NCI-H1436 treated with DMSO at 0.1 percent for 48 hours (cell line): ENCODE data around the gene STXBP5.
"Not testable (repeated sequence)": the region's sequence is repeated elsewhere in the genome, so short reads cannot be mapped to it uniquely, and the experiment has no call there.

Experiments
- DNase-seq: peaks from one replicate; lab custom pipeline; 2025; lab: John Stamatoyannopoulos, UW

STXBP5 gene

GRCh38 chr6:147298461-147298860 lies 94.2 kb downstream of the STXBP5 start:
- no peak for DNase-seq

DNA sequence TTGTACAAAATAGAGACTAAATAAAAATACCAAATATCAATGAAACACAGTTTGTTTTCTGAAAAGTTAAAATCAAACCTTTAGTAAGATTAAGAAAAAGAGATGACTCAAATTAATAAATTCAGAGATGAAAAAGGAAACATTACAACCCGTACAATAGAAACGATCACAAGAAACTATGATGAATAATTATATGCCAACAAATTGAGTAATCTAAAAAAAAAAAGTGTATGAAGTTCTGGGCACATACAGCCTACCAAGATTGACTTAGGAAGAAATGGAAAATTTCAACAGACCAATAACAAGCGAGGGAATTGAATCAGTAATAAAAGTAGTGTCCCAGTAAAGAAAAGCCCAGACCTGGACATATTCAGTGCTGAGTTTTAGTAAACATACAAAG lies 94.8 kb downstream of the STXBP5 start:
- no peak for DNase-seq

DNA sequence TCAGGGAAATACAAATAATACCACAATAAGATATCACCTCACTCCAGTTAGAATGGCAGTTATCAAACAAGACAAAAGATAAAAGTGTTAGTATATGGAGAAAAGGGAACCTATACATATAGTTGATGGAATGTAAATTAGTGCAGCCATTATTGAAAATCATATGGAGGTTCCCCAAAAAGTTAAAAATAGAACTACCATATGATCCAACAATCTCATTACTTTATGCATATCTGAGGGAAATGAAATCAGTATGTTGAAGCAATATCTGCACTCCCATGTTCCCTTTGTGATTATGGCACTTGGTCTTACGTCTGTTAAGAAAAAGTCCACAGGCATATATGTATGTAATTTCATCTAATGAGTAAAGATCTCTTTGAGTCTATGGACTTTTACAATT lies 96.9 kb downstream of the STXBP5 start:
- no peak for DNase-seq

DNA sequence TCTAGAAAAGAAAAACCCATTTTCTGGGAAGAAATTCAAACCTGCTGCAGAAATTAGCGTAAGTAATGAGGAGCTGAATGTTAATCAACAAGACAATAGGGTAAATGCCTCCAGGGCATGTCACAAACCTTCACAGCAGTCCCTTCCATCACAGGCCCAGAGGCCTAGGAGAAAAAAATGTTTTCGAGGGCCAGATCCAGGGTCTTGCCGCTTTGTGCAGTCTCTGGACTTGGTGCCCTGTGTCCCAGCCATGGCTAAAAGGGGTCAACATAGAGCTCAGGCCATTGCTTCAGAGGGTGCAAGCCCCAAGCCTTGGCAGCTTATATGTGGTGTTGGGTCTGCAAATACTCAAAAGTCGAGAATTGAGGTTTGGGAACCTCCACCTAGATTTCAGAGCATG lies 99.8 kb downstream of the STXBP5 start:
- DNase-seq: no peak

- no peak for DNase-seq
These were observed 106.3 kb downstream of the STXBP5 start for GRCh38 chr6:147310521-147310920.

GRCh38 chr6:147311218-147311617 lies 107.0 kb downstream of the STXBP5 start:
- no peak for DNase-seq

- no peak for DNase-seq
These were observed 117.0 kb downstream of the STXBP5 start for GRCh38 chr6:147321260-147321659.

DNA sequence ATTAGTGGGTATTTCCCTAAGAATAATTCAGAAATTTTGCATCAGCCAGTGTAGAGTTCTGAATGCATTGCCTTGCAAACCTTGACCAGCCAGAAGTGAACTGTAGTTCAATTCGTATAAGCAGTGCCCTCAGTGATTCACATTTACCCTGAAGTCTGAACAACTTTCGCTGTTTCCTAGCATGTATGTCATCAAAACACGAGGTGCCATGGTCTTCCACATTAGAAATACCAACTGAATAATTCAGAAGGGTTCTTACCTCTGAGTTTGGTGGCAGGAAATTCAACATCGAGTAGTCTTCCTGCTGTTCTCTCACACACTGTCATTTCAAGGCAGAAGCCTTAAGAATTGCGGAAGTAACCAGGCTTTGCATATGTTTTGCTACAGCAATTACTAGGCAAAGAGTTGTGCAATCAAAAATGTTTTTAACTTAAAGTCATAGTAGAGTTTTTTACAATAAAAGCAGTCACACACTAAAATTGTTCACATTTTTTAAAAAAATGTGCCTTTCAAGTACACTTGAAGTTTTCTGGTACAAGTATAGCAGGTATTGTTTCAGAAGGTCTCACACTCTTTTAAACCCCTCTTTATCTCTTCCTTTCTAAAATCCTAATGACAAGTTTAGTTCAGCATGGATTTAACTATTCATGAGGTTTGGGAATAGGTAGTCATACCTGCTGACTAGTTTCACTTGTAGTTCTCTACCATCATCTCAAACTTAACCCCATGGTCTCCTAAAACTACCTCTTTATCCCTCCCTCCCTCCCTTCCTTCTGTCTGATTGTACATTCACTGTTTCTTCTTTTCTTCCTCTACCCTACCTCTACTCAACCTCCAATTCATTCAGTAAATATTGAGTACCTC lies 118.3 kb downstream of the STXBP5 start:
- DNase-seq: no peak

GRCh38 chr6:147325557-147325956 lies 121.3 kb downstream of the STXBP5 start:
- no peak for DNase-seq

GRCh38 chr6:147331401-147331800 lies 127.2 kb downstream of the STXBP5 start:
- no peak for DNase-seq

DNA sequence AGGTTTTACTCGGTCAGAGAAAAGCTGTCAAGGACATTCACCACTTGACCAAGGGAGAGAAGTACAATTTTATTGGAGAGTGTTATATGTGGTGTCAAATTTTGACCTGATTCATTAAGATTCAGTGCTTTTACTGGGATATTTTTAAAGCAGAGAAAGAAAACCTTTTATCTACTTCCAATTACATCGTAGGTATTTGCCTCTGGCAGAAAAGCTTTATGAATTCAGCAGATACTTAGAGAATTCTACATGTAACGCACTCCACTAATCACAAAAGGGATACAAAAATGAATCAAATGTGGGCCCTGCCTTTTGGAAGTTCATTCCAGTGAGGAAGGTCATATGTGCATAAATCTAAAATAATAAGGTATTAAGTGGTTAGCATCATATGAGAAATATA lies 133.7 kb downstream of the STXBP5 start:
- no peak for DNase-seq

- DNase-seq: no peak
These were observed 137.3 kb downstream of the STXBP5 start for GRCh38 chr6:147341486-147341885.

DNA sequence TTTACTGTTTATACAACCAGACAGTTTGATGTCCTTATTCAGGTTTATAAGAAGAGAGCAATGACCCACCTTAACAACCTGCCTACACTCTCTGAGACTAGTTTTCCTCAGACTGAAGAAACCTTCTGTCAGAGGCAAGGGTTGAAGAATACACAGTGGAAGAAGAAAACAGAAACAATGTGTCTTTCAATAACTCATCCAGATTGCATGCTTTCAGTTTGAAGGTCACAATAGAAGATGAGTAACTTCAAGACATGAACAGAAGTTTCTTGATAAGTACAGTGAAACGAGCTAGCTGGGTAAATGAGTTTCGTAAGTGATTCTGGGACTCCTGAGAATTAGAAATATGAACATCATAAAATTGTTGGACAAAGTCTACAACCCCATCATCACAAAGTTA lies 141.7 kb downstream of the STXBP5 start:
- no peak for DNase-seq

GRCh38 chr6:147347179-147347881 lies 143.1 kb downstream of the STXBP5 start:
- no peak for DNase-seq

DNA sequence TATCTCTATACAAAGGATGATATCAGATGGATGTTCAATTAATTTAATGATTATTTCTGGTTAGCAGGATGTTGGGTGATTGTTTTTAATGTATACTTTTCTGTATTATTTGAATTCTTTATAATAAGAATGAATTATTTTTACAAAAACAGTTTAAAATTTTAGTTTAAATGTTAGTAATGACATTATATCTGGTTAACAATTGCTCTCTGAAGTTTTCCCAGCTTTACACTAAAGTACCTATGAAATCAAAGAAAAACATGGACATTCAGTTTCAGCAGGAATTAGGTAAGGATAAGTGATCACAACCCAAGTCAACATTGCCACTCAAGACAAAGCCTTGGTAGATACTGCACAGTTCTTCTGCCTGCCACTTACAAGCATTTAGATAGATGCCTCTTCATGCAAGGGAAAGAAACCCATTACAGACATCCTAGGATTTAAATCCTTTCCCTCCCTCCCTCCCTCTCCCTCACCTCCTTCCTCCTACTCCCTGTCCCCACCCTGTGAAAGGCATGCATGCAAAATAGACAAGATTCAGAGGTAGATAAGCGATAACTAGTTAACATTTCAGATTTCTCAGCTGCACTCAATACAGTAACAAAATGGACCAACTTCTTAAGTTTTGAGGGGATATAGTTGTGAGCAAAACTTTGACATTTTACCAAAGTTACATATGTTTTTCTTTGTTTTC lies 143.8 kb downstream of the STXBP5 start:
- DNase-seq: no peak

DNA sequence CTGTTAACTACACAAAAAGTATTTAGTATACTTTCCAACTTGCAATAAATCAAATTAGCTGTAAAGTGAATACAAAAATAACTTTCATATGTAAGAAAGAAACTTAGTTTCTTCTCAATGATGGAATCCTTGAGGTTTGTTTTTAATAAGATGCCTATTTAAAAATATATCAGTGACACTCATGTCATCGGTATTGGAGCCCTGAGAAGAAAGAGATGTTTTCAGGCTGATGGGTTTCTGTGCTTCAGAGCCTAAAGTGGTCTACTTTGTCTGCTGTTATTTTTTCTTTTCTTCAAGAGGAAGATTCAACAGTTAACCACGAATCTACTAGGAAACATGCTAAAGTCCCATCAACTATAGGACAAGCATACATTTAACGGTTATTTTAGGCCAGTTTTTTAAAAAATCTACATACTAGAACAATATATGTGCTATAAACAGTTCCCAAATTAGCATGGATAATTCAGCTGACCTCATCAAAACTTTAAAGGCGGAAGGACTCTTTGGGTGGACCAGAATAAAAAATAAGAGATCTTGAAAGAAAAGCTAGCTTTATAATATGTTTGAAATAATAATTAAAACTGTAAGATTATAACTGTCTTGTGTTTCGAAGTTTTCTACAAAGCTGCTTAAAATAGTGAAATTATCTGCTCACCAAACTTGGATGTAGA lies 157.2 kb downstream of the STXBP5 start:
- DNase-seq: no peak

- DNase-seq: no peak
These were observed 162.1 kb downstream of the STXBP5 start for GRCh38 chr6:147366290-147366689.

- no peak for DNase-seq
These were observed 167.1 kb downstream of the STXBP5 start for GRCh38 chr6:147371325-147371724.

DNA sequence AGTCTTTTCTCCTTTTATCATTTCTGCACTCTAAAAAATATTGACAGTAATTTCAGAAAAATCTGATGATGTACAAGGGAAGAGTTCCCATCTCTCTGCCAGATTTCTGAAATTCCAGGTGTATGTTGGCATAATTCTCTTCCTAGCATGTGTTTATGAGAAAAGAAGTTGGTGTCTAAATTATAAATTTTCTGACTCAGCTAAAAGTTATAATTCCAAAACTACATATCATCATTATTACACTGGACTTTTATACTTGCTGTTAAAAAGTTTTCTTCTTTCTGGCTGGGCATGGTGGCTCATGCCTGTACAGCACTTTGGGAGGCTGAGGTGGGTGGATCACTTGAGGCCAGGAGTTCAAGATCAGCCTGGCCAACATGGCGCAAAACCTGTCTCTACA lies 168.6 kb downstream of the STXBP5 start:
- no peak for DNase-seq

GRCh38 chr6:147378819-147379218 lies 174.6 kb downstream of the STXBP5 start:
- DNase-seq: no peak

DNA sequence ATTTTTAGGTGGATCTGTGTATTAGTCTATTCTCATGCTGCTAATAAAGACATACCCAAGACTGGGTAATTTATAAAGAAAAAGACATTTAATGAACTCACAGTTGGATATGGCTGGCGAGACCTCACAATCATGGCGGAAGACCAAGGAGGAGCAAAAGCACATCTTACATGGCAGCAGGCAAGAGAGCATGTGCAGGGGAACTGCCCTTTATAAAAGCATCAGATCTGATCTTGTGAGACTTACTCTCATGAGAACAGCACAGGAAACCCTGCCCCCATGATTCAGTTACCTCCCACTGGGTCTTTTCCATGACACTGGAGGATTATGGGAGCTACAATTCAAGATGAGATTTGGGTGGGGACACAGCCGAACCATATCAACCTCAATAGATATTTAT lies 176.6 kb downstream of the STXBP5 start:
- DNase-seq: not testable (repeated sequence)

GRCh38 chr6:147381712-147382111 lies 177.5 kb downstream of the STXBP5 start:
- DNase-seq: no peak
